ENCODE measurements around the gene PARPBP. TPM values are rescaled to one million over a fixed set of nuclear protein-coding genes. Genes with fewer than 3 reads are reported as not detected.
A peak's percentile ranks its signal among the peaks of the same experiment; 100 is the strongest.
"Not testable (repeated sequence)": the region's sequence is repeated elsewhere in the genome, so short reads cannot be mapped to it uniquely, and the experiment has no call there.

Gene PARPBP, protein sequence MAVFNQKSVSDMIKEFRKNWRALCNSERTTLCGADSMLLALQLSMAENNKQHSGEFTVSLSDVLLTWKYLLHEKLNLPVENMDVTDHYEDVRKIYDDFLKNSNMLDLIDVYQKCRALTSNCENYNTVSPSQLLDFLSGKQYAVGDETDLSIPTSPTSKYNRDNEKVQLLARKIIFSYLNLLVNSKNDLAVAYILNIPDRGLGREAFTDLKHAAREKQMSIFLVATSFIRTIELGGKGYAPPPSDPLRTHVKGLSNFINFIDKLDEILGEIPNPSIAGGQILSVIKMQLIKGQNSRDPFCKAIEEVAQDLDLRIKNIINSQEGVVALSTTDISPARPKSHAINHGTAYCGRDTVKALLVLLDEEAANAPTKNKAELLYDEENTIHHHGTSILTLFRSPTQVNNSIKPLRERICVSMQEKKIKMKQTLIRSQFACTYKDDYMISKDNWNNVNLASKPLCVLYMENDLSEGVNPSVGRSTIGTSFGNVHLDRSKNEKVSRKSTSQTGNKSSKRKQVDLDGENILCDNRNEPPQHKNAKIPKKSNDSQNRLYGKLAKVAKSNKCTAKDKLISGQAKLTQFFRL
- 10 to 100 TPM in 5 of 6 experiments, 1 to 10 TPM in 1; 8.6 to 13.6 (median 12.6) TPM for total RNA-seq (2021; fragmentation: NEBNext Ultra II Directional; extraction: Animal tissue kit (Norgen Biotek cat#: 25700))
- long read RNA-seq, partial matches to known transcripts, result 1 of 6 reads
- long read RNA-seq, other reads (novel, unspliced or antisense), result 4 of 6 reads

DNA sequence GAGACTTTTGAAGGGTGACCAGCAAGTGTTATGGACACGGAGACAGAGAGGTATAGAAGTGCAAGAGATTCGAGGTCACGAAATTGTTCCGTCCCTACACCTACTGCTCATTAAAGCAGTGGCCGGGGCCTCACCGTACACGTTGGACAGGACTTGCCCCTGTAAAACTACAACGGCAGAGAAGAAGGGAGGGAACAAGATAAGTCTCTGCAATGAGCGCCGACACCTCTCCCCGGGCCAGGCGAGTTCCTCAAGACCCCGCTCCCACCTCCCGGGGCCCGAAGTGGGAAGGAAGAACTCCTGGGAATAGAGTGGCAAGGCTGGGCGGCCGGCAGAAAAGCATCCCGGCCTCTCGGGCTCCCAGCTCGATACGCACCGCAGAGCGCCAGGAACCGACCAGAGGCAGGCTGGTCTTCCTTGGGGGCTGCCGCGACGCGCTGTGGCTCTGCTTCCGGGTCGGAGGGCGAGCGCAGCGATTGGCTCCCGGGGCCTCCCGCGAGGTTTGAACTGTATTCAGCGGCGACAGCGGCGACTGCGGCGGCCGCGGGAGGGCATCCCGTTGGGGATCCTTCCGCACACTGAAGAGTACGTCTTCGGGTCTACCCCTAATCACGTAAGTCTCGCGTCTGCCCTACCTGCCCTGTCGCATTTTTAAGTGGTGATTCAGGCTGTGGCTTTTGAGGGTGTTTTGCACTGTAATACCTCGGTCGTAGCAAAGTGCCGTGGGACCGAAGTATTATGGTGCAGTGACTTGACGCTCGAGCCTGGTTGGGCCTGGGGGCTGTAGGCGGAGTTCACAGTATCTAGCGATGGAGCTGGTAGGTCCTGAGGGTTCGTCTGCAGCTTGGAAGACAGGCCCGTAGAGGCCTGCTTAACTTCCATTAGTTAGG, at the start of gene PARPBP, which contains the start of gene NUP37:
TSS of gene PARPBP (plus strand) at position 510 of the 890 bp plus-strand sequence. CDS start 3,706 bp downstream, outside the sequence.
TSS of gene NUP37 (minus strand) at position 441 of the 890 bp plus-strand sequence. CDS start 1,596 bp downstream, outside the sequence.
- peak; percentile 87 for DNase-seq
- H3K27ac Mint-ChIP-seq, result peak within 1 kb of the TSS; percentile 85
- H3K9me3 Mint-ChIP-seq, result no peaks in the 10 kb centered on the region
- no peaks in the 10 kb centered on the region; the same call in 1 of the 2 replicates for H3K36me3 Mint-ChIP-seq (ENCODE audit: low read depth)
- H3K27me3 Mint-ChIP-seq (ENCODE audit: insufficient read depth), result no peaks in the 10 kb centered on the region
- peak within 1 kb of the TSS; percentile 93 for H3K4me3 Mint-ChIP-seq
- H3K4me1 Mint-ChIP-seq (ENCODE audit: low read depth), result peaks cover 34% of the 10 kb centered on the region
- TF ChIP-seq, protein P1, sequence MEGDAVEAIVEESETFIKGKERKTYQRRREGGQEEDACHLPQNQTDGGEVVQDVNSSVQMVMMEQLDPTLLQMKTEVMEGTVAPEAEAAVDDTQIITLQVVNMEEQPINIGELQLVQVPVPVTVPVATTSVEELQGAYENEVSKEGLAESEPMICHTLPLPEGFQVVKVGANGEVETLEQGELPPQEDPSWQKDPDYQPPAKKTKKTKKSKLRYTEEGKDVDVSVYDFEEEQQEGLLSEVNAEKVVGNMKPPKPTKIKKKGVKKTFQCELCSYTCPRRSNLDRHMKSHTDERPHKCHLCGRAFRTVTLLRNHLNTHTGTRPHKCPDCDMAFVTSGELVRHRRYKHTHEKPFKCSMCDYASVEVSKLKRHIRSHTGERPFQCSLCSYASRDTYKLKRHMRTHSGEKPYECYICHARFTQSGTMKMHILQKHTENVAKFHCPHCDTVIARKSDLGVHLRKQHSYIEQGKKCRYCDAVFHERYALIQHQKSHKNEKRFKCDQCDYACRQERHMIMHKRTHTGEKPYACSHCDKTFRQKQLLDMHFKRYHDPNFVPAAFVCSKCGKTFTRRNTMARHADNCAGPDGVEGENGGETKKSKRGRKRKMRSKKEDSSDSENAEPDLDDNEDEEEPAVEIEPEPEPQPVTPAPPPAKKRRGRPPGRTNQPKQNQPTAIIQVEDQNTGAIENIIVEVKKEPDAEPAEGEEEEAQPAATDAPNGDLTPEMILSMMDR (IDR thresholded peaks at IDR 0.05), result peak; percentile 8; the same call in 1 of the 2 replicates

DNA sequence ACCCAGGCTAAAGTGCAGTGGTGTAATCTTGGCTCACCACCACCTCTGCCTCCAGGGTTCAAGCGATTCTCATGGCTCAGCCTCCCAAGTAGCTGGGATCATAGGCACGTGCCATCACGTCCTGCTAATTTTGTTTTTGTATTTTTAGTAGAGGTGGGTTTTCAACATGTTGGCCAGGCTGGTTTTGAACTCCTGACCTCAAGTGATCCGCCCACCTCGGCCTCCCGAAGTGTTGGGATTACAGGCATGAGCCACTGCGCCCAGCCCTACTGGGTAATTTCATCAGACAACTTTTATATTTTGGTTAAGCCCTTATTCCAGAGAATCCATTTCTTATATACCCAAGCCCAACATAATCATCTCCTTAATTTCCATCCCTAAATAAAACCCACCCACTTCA, 47.9 kb upstream of the PARPBP start:
- not testable (repeated sequence) for H3K4me3 Mint-ChIP-seq; H3K9me3 Mint-ChIP-seq; H3K27me3 Mint-ChIP-seq (ENCODE audit: insufficient read depth); H3K27ac Mint-ChIP-seq; DNase-seq; H3K36me3 Mint-ChIP-seq (ENCODE audit: low read depth)
- peaks cover 18% of the 10 kb centered on the region for H3K4me1 Mint-ChIP-seq (ENCODE audit: low read depth)

DNA sequence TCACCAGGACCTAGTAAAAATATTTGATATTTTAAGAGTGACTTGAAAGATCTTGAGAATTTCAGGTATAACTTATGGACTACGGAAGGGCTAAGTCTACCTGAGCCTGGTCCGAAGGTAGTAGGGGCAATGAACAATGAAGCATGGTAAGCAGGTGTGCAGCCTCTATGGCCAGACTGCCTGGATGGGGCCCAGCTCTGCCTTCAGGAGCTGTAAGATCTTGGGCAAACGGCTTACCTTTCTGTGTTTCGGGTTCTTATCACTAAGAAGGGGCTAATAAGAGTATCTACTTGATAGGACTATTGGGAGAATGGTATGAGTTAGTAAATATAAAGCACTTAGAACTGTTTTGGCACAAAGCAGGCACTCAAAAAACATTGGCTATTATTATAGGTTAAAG, 39.1 kb upstream of the PARPBP start:
- no peaks in the 10 kb centered on the region for H3K9me3 Mint-ChIP-seq
- no peak overlapping the region for H3K4me3 Mint-ChIP-seq
- no peak overlapping the region for H3K27ac Mint-ChIP-seq
- H3K4me1 Mint-ChIP-seq (ENCODE audit: low read depth), result peaks cover 5% of the 10 kb centered on the region; the same call in 1 of the 2 replicates
- peaks cover 25% of the 10 kb centered on the region for H3K36me3 Mint-ChIP-seq (ENCODE audit: low read depth)
- TF ChIP-seq, protein P1 (IDR thresholded peaks at IDR 0.05), result no peak
- H3K27me3 Mint-ChIP-seq (ENCODE audit: insufficient read depth), result peaks cover 1% of the 10 kb centered on the region; the same call in 1 of the 2 replicates
- DNase-seq, result no peak

GRCh38 chr12:102089228-102089835, 30.7 kb upstream of the PARPBP start:
- not testable (repeated sequence) for DNase-seq; H3K27me3 Mint-ChIP-seq (ENCODE audit: insufficient read depth); H3K27ac Mint-ChIP-seq; H3K9me3 Mint-ChIP-seq; H3K4me3 Mint-ChIP-seq
- H3K4me1 Mint-ChIP-seq (ENCODE audit: low read depth), result peaks cover 23% of the 10 kb centered on the region
- peaks cover 14% of the 10 kb centered on the region for H3K36me3 Mint-ChIP-seq (ENCODE audit: low read depth)

- no peak overlapping the region for H3K4me3 Mint-ChIP-seq
These were observed 26.7 kb upstream of the PARPBP start for GRCh38 chr12:102093319-102093718.

More at GRCh38 chr12:102093319-102093718, 26.7 kb upstream of the PARPBP start:
- Mint-ChIP-seq H3K9me3 (0 out of 2 replicates have a peak, but pooled peaks cover 4% of the 10 kb centered on the region), H3K27ac (peak overlapping the region; percentile 57), H3K36me3 (ENCODE audit: low read depth) (peaks cover 13% of the 10 kb centered on the region), H3K27me3 (ENCODE audit: insufficient read depth) (no peaks in the 10 kb centered on the region), H3K4me1 (ENCODE audit: low read depth) (peaks cover 26% of the 10 kb centered on the region)
- TF ChIP-seq, protein P1 (IDR thresholded peaks at IDR 0.05), result no peak
- peak; percentile 8 for DNase-seq
